Measurements from ENCODE around the gene MORN1.

DNA sequence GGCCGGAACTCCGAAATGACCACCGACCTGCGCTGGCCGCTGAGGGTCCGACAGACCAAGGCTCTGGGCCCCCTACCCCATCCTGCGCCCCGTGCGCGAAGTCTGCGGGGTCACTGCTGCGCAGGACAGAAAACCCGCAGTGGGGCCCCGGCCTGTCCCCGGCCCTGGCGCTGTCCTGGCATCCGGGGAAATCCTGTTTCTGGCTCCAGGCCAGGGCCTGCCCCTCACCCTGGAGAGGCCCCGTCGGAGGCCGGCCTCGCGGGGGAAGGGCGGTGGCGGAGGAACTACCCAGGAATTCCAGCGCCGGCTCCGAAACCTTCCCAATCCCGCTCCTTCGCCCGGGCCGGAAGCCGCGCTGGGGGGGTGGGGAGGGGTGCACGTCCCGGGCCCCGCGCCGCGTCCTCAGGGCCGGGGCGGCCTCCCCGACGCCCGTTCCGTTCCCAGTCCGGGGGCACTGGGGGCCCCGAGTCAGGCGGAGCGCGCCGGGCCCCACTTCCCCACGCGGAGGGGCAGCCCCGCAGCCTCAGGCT is 77.0 kb downstream of the MORN1 start:
- no peak for TF ChIP-seq EZH2 (IDR thresholded peaks at IDR 0.05; ENCODE audit: borderline replicate concordance, low read depth, low read length, severe bottlenecking)
- no peak for TF ChIP-seq JUN (IDR thresholded peaks at IDR 0.05; ENCODE audit: borderline replicate concordance, insufficient read depth, insufficient read length, low read depth)
- TF ChIP-seq, protein P1, sequence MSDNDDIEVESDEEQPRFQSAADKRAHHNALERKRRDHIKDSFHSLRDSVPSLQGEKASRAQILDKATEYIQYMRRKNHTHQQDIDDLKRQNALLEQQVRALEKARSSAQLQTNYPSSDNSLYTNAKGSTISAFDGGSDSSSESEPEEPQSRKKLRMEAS (IDR thresholded peaks at IDR 0.05; ENCODE audit: insufficient read depth, insufficient read length), result no peak
- peak; percentile 18 for TF ChIP-seq POLR2A (IDR thresholded peaks at IDR 0.05; ENCODE audit: low read depth, low read length)
- TF ChIP-seq, protein P2, sequence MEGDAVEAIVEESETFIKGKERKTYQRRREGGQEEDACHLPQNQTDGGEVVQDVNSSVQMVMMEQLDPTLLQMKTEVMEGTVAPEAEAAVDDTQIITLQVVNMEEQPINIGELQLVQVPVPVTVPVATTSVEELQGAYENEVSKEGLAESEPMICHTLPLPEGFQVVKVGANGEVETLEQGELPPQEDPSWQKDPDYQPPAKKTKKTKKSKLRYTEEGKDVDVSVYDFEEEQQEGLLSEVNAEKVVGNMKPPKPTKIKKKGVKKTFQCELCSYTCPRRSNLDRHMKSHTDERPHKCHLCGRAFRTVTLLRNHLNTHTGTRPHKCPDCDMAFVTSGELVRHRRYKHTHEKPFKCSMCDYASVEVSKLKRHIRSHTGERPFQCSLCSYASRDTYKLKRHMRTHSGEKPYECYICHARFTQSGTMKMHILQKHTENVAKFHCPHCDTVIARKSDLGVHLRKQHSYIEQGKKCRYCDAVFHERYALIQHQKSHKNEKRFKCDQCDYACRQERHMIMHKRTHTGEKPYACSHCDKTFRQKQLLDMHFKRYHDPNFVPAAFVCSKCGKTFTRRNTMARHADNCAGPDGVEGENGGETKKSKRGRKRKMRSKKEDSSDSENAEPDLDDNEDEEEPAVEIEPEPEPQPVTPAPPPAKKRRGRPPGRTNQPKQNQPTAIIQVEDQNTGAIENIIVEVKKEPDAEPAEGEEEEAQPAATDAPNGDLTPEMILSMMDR (IDR thresholded peaks at IDR 0.05; ENCODE audit: extremely low read depth in 1 of 2, insufficient read depth in 1 of 2, low read depth in 1 of 2, low read length in 2 of 2), result no peak
- TF ChIP-seq POLR2AphosphoS5 (IDR thresholded peaks at IDR 0.05; ENCODE audit: insufficient read depth, low read depth, low read length), result peak; percentile 62
- TF ChIP-seq GATA2 (IDR thresholded peaks at IDR 0.05; ENCODE audit: insufficient read depth, insufficient read length, low read depth, low read length), result no peak
- TF ChIP-seq FOS (IDR thresholded peaks at IDR 0.05; ENCODE audit: borderline replicate concordance, insufficient read depth, low read length), result no peak
- no peak for TF ChIP-seq MYC (IDR thresholded peaks at IDR 0.05; ENCODE audit: low read depth, low read length)
